HepG2 (cell line): ENCODE data around the gene OVCA2. TPM values are rescaled to one million over a fixed set of nuclear protein-coding genes. Genes with fewer than 3 reads are reported as not detected.
A peak's percentile ranks its signal among the peaks of the same experiment; 100 is the strongest.

Experiments used
- ARNT2 ChIP-seq: sonication (generic); formaldehyde crosslinking; IDR thresholded peaks from 2 replicates; pipeline ENCODE4 v1.8.0; 2022; ENCODE audit warnings: mild to moderate bottlenecking, low read depth, missing genetic modification reagents, moderate library complexity
- KDM3A ChIP-seq: IDR thresholded peaks from 2 replicates; pipeline ENCODE4 v1.6.1; 2018; ENCODE audit warnings: low read depth, missing compliant biosample characterization
- KMT2A ChIP-seq: sonication (generic); formaldehyde crosslinking; IDR thresholded peaks from 2 replicates; pipeline ENCODE4 v1.4.0; 2020; ENCODE audit warnings: missing genetic modification reagents
- NFKB2 ChIP-seq: sonication (generic); formaldehyde crosslinking; IDR thresholded peaks from 2 replicates; pipeline ENCODE4 v1.4.0; 2020; ENCODE audit warnings: missing genetic modification reagents, borderline replicate concordance
- NONO ChIP-seq, 2 experiments: fragments of 450-650 bp in 1 of 2; sonication (generic) in 1 of 2; formaldehyde crosslinking in 1 of 2; IDR thresholded peaks in 1 of 2; conservative IDR thresholded peaks in 1 of 2; 2 replicates each; pipeline versions ENCODE4 v1.6.1 to v1.8.0; 2017 to 2022; ENCODE audit warnings: mild to moderate bottlenecking in 1 of 2, missing genetic modification reagents in 1 of 2, moderate library complexity in 1 of 2
- TAF1 ChIP-seq: sonication (generic); formaldehyde crosslinking; IDR thresholded peaks from 2 replicates; pipeline ENCODE4 v1.4.0; 2020; ENCODE audit warnings: missing genetic modification reagents
- ZNF121 ChIP-seq: sonication (generic); formaldehyde crosslinking; IDR thresholded peaks from 2 replicates; pipeline ENCODE4 v1.5.0; 2020; ENCODE audit warnings: mild to moderate bottlenecking, missing genetic modification reagents
- ZNF337 ChIP-seq: sonication (generic); formaldehyde crosslinking; IDR thresholded peaks from 2 replicates; pipeline ENCODE4 v1.5.1; 2020; ENCODE audit warnings: missing genetic modification reagents, low read depth, mild to moderate bottlenecking, borderline replicate concordance
- ZNF430 ChIP-seq: sonication (generic); formaldehyde crosslinking; IDR thresholded peaks from 2 replicates; pipeline ENCODE4 v1.9.0; 2021; ENCODE audit warnings: mild to moderate bottlenecking, missing genetic modification reagents
- ZNF670 ChIP-seq: sonication (generic); formaldehyde crosslinking; IDR thresholded peaks from 2 replicates; pipeline ENCODE4 v1.8.0; 2022; ENCODE audit warnings: mild to moderate bottlenecking, missing genetic modification reagents, borderline replicate concordance
- polyA plus RNA-seq, 8 experiments: library from polyadenylated mRNA; depleted of rRNA in 3 of 8; stranded (reverse) in 7 of 8; unstranded in 1 of 8; fragments of >200 nt; fragmentation: Illumina TruSeq in 4 of 8; extraction: Trizol in 4 of 8; gene quantifications; 2 replicates each; pipeline versions ENCODE4 v1.2.1 to v1.2.3, GENCODE V29; 2011 to 2016; ENCODE audit warnings: low read depth in 4 of 8, missing spikeins in 1 of 8, mixed read lengths in 1 of 8; ENCODE audit not compliant: insufficient read depth in 1 of 8
- total RNA-seq, 5 experiments: library from RNA; depleted of rRNA; stranded (reverse); fragments of >200 nt; fragmentation: Illumina TruSeq; extraction: Trizol; gene quantifications; 2 replicates each; pipeline ENCODE4 v1.2.3, GENCODE V29; 2016; ENCODE audit warnings: low read depth in 1 of 5
- TF ChIP-seq, protein P1 (sequence below): sonication (generic); formaldehyde crosslinking; IDR thresholded peaks from 2 replicates; pipeline ENCODE4 v1.9.0; 2021; ENCODE audit warnings: missing genetic modification reagents, mild to moderate bottlenecking, borderline replicate concordance
- TF ChIP-seq, protein P2 (sequence below): sonication (generic); formaldehyde crosslinking; IDR thresholded peaks from 2 replicates; pipeline ENCODE4; 2020; ENCODE audit warnings: missing genetic modification reagents, mild to moderate bottlenecking, borderline replicate concordance
- TF ChIP-seq, protein P3 (sequence below): sonication (generic); formaldehyde crosslinking; IDR thresholded peaks from 2 replicates; pipeline ENCODE4 v1.5.1; 2020; ENCODE audit warnings: mild to moderate bottlenecking, missing genetic modification reagents, moderate library complexity
- TF ChIP-seq, protein P4 (sequence below): IDR thresholded peaks from 2 replicates; pipeline ENCODE4 v1.4.0; 2020; ENCODE audit warnings: mild to moderate bottlenecking, missing genetic modification reagents

Gene OVCA2
- total and polyA plus RNA-seq, 2 of the 13 experiments (the other 11 are each of a cell fraction or from before 2014, with no cell fraction given), result 23.7 to 28.2 TPM

DNA sequence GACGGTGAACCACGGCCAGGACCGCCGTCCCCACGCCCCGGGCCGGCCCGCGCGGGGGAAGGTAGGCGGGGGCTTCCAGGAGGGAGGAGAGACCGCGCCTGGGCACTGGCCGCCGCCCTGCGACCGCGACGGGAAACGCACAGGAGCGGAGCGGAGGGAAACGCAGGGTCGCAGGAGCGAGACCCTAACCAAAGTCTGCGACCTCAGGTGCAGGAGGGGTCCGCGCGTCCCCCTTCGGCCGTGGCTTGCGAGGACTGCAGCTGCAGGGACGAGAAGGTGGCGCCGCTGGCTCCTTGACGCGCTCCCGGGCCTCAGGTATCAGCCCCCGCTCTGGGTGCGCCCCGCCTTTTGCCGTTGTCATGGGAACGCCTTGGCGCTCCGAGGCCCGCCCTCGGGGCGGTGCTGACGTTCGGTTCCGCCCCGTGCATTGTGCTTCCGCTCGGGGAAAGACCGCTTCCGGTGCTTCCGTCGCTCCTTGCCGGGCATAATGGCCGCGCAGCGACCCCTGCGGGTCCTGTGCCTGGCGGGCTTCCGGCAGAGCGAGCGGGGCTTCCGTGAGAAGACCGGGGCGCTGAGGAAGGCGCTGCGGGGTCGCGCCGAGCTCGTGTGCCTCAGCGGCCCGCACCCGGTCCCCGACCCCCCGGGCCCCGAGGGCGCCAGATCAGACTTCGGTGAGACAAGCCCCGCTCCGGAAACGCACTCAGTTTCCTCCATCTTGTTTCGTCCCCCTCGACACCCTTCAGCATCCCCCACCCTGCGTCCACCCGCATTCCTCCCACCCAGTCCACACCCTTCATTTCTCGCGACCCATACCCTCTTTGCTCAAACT is at the start of gene OVCA2 (continued):
- peak; percentile 69; the same call in 1 of the 2 replicates for TF ChIP-seq KMT2A (CRISPR knock-in tag)
- TF ChIP-seq ZNF337 (CRISPR knock-in tag), result 0 out of 2 replicates have a peak, but pooled peaks have one; percentile 49
- TF ChIP-seq, protein P1, sequence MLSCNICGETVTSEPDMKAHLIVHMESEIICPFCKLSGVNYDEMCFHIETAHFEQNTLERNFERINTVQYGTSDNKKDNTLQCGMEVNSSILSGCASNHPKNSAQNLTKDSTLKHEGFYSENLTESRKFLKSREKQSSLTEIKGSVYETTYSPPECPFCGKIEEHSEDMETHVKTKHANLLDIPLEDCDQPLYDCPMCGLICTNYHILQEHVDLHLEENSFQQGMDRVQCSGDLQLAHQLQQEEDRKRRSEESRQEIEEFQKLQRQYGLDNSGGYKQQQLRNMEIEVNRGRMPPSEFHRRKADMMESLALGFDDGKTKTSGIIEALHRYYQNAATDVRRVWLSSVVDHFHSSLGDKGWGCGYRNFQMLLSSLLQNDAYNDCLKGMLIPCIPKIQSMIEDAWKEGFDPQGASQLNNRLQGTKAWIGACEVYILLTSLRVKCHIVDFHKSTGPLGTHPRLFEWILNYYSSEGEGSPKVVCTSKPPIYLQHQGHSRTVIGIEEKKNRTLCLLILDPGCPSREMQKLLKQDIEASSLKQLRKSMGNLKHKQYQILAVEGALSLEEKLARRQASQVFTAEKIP (CRISPR knock-in tag), result no peak
- TF ChIP-seq, protein P2, sequence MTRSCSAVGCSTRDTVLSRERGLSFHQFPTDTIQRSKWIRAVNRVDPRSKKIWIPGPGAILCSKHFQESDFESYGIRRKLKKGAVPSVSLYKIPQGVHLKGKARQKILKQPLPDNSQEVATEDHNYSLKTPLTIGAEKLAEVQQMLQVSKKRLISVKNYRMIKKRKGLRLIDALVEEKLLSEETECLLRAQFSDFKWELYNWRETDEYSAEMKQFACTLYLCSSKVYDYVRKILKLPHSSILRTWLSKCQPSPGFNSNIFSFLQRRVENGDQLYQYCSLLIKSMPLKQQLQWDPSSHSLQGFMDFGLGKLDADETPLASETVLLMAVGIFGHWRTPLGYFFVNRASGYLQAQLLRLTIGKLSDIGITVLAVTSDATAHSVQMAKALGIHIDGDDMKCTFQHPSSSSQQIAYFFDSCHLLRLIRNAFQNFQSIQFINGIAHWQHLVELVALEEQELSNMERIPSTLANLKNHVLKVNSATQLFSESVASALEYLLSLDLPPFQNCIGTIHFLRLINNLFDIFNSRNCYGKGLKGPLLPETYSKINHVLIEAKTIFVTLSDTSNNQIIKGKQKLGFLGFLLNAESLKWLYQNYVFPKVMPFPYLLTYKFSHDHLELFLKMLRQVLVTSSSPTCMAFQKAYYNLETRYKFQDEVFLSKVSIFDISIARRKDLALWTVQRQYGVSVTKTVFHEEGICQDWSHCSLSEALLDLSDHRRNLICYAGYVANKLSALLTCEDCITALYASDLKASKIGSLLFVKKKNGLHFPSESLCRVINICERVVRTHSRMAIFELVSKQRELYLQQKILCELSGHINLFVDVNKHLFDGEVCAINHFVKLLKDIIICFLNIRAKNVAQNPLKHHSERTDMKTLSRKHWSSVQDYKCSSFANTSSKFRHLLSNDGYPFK (CRISPR knock-in tag), result peak; percentile 86
- TF ChIP-seq TAF1 (CRISPR knock-in tag), result peak; percentile 94
- TF ChIP-seq, protein P3, sequence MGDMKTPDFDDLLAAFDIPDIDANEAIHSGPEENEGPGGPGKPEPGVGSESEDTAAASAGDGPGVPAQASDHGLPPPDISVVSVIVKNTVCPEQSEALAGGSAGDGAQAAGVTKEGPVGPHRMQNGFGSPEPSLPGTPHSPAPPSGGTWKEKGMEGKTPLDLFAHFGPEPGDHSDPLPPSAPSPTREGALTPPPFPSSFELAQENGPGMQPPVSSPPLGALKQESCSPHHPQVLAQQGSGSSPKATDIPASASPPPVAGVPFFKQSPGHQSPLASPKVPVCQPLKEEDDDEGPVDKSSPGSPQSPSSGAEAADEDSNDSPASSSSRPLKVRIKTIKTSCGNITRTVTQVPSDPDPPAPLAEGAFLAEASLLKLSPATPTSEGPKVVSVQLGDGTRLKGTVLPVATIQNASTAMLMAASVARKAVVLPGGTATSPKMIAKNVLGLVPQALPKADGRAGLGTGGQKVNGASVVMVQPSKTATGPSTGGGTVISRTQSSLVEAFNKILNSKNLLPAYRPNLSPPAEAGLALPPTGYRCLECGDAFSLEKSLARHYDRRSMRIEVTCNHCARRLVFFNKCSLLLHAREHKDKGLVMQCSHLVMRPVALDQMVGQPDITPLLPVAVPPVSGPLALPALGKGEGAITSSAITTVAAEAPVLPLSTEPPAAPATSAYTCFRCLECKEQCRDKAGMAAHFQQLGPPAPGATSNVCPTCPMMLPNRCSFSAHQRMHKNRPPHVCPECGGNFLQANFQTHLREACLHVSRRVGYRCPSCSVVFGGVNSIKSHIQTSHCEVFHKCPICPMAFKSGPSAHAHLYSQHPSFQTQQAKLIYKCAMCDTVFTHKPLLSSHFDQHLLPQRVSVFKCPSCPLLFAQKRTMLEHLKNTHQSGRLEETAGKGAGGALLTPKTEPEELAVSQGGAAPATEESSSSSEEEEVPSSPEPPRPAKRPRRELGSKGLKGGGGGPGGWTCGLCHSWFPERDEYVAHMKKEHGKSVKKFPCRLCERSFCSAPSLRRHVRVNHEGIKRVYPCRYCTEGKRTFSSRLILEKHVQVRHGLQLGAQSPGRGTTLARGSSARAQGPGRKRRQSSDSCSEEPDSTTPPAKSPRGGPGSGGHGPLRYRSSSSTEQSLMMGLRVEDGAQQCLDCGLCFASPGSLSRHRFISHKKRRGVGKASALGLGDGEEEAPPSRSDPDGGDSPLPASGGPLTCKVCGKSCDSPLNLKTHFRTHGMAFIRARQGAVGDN (CRISPR knock-in tag), result peak; percentile 84
- no peak for TF ChIP-seq ZNF670
- peak; percentile 79; the same call in 1 of the 2 replicates for TF ChIP-seq NFKB2 (CRISPR knock-in tag)
- TF ChIP-seq ARNT2, result peak; percentile 93
- TF ChIP-seq, protein P4, sequence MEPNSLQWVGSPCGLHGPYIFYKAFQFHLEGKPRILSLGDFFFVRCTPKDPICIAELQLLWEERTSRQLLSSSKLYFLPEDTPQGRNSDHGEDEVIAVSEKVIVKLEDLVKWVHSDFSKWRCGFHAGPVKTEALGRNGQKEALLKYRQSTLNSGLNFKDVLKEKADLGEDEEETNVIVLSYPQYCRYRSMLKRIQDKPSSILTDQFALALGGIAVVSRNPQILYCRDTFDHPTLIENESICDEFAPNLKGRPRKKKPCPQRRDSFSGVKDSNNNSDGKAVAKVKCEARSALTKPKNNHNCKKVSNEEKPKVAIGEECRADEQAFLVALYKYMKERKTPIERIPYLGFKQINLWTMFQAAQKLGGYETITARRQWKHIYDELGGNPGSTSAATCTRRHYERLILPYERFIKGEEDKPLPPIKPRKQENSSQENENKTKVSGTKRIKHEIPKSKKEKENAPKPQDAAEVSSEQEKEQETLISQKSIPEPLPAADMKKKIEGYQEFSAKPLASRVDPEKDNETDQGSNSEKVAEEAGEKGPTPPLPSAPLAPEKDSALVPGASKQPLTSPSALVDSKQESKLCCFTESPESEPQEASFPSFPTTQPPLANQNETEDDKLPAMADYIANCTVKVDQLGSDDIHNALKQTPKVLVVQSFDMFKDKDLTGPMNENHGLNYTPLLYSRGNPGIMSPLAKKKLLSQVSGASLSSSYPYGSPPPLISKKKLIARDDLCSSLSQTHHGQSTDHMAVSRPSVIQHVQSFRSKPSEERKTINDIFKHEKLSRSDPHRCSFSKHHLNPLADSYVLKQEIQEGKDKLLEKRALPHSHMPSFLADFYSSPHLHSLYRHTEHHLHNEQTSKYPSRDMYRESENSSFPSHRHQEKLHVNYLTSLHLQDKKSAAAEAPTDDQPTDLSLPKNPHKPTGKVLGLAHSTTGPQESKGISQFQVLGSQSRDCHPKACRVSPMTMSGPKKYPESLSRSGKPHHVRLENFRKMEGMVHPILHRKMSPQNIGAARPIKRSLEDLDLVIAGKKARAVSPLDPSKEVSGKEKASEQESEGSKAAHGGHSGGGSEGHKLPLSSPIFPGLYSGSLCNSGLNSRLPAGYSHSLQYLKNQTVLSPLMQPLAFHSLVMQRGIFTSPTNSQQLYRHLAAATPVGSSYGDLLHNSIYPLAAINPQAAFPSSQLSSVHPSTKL (CRISPR knock-in tag), result peak; percentile 45; the same call in 1 of the 2 replicates
- TF ChIP-seq ZNF430, result peak; percentile 53; the same call in 1 of the 2 replicates
- TF ChIP-seq NONO (IDR thresholded peaks at IDR 0.05), result no peak
- peak; percentile 91 for TF ChIP-seq NONO (CRISPR knock-in tag; conservative IDR thresholded peaks at IDR 0.05)
- peak; percentile 71; the same call in 1 of the 2 replicates for TF ChIP-seq KDM3A (CRISPR knock-in tag)
- TF ChIP-seq ZNF121 (CRISPR knock-in tag), result no peak
